Lung microvascular endothelial cell (primary cell): ENCODE data around the gene BLVRB. TPM values are rescaled to one million over a fixed set of nuclear protein-coding genes. Genes with fewer than 3 reads are reported as not detected.

Source experiments
- DNase-seq, 2 donors: peaks; one replicate each; pipeline versions ENCODE4 v3.0.0 to v3.0.0-alpha.2; 2010; ENCODE audit warnings: low read depth in 2 of 2
- total RNA-seq: library from RNA; depleted of rRNA; stranded (reverse); fragments of >200 nt; gene quantifications from 2 replicates; pipeline ENCODE4 v1.2.1, GENCODE V29; 2014

BLVRB gene
- total RNA-seq, 1 donor from 2014 or later, result 45.6 TPM

DNA sequence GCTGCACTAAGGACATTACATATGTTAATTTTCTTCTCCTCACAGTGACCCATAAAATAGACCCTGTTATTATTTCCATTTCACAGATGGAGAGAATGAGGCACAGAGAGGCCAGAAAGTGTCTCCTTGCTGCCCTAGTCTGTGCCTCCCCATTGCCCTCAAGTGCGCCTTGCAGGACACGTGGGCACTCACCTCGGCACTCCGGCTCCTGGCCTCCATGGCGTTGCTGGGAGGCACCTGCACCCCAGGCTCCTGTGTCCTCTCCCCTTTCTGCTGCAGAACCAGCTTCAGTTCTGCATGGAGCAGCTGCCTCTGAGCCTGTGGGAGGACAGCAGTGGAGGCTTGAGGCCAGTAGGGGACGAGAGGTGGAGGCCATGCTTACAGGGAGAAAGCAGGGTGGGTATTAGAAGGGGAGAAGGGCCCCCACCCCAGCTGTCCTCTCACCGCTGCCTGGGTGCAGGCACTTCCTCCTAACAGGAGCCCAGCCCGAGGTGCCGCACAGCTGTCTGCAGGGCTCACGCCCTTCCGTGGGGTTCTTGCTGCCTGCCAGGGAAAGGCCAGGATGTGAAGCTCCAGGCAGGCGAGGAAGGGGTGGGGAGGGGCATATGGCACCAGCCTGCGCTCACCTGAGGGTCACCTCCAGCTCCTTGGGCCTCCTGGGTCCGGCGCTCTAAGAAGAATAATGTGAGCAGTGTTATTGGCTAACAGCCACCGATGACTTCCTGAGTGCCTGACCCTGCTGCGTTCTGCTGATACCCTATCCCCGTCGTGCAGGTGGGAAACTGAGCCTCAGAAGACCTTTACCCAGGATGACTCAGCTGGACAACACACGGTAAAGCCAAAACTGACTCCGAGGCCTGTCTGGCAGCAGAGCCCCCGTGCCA is 57.6 kb downstream of the BLVRB start:
- no peak for DNase-seq

DNA sequence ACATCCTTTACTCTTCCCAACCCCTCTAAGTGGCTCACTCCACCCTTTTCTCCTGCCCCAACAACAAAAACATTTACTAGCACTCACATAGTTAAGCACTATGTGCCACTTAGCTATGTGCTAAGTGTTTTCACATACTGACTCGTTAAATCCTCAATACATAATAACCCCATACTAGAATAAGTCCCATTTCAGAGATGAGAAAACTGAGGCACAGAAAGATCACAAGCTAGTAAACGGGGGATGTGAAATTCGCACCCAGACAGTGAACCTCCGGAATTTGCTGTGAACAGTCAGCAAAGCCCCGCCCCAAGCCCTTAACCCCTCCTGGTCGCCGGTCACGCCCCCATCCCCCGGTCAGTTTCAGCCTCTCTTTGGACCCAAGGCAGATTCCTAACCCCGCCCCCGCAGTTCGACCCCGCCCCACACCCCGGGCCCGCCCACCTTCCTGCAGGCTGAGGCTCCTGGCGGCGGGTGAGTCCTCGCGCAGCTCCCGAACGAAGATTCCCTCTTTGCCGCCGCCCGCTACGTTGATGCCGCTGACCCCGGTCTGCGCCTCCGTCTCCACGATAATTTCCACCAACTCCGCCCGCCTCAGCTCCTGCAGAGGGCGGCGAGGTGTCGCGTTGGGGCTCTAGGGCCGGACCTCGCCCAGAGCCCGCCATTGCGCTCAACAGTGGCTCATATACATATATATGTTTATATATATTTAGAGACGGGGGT is 62.1 kb downstream of the BLVRB start:
- peak; percentile 89 for DNase-seq

DNA sequence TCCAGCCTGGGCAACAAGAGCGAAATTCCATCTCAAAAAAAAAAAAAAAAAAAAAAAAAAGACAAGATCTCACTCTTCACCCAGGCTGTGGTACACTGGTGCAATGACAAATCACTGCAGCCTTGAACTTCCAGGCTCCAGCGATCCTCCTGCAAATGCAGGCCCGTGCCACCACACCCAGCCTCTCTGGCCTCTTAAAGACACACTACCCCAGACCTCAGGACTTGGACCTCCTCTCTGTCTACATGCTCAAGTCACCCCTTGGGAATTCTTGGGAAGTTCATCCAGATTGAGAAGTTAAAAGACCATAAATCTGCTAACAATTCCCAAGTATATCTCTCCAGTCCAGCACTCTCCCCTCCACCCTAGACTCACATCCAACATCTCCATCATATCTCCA is 65.0 kb downstream of the BLVRB start:
- DNase-seq, result no peak

DNA sequence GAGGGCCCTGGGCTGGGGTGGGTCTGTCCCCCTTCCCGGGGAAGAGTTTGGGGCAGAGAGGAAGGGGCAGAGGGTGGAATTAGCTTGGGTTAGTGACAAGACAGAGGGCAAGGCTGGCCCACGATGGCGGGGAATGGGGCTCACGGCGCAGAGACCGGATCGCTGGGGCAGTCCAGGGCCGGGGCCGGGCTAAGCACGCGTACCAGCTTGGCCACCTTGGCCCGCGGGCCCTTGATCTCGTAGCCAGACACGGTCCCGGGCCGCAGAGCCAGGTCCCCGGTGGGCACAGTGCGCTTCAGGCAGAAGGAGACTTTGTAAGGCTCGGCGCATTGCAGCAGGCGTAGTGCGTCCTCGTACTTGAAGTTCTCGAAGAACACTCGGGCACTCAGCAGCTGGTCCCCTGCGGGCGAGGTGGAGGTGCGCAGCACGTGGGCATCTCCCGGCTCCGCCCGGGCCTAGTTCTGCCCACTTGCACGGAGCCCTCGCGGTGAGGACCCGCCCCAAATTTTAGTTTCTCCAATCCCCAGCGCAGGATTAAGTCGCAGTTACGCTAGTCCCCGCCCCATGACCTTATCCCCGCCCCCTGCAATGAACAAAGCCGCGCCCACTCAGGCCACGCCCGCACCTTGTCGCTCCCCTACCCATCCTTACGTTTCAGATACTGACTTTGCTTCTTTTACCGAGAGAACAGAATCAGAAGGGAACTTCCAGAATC is 67.0 kb downstream of the BLVRB start:
- DNase-seq, result peak in 1 of 2 donors; percentile 32

Other genes starting within 250 kb of the BLVRB start
- gene TTC9B, start 247.4 kb downstream of the BLVRB start, total RNA-seq, result under 0.01 TPM in 1 of 2 replicates, not detected in the other
- gene CCNP, start 239.1 kb downstream of the BLVRB start, total RNA-seq, result under 0.01 and 0.20 TPM in 2 replicates
- gene AKT2, start 180.4 kb downstream of the BLVRB start, total RNA-seq, result 14.4 and 31.0 TPM in 2 replicates
- gene C19orf47, start 117.3 kb downstream of the BLVRB start, total RNA-seq, result 4.1 and 6.5 TPM in 2 replicates
- 87.6 and 128 TPM in 2 replicates for gene PLD3, start 117.0 kb downstream of the BLVRB start, total RNA-seq
- gene HIPK4, start 75.6 kb downstream of the BLVRB start, total RNA-seq, result under 0.01 TPM in 1 of 2 replicates, not detected in the other
- 0.87 and 1.2 TPM in 2 replicates for gene PRX, start 52.4 kb downstream of the BLVRB start, total RNA-seq
- 15.7 and 27.8 TPM in 2 replicates for gene SERTAD1, start 39.8 kb downstream of the BLVRB start, total RNA-seq
- gene SERTAD3, start 21.4 kb downstream of the BLVRB start, total RNA-seq, result 18.3 and 27.2 TPM in 2 replicates
- 0.22 TPM in 1 of 2 replicates, not detected in the other for gene SPTBN4, start 1.3 kb upstream of the BLVRB start, total RNA-seq
- 25.1 and 28.2 TPM in 2 replicates for gene SHKBP1, start 111.1 kb upstream of the BLVRB start, total RNA-seq
- 13.7 and 54.4 TPM in 2 replicates for gene LTBP4, start 135.6 kb upstream of the BLVRB start, total RNA-seq
- gene NUMBL, start 224.9 kb upstream of the BLVRB start, total RNA-seq, result 4.6 and 5.9 TPM in 2 replicates